SKM-1 treated with dmso at 0.1 percent for 144 hours (cell line): ENCODE data around the gene CHMP6.

Experiments used
- DNase-seq: peaks from one replicate; lab custom pipeline; 2025; ENCODE audit not compliant: unreplicated experiment; lab: John Stamatoyannopoulos, UW

The CHMP6 gene

GRCh38 chr17:81042606-81043005 is 51.0 kb downstream of the CHMP6 start:
- no peak for DNase-seq

- DNase-seq = no peak
Observed at GRCh38 chr17:81043319-81043724, 51.7 kb downstream of the CHMP6 start.

- DNase-seq = no peak
Observed at GRCh38 chr17:81043725-81044427, 52.2 kb downstream of the CHMP6 start.

DNA sequence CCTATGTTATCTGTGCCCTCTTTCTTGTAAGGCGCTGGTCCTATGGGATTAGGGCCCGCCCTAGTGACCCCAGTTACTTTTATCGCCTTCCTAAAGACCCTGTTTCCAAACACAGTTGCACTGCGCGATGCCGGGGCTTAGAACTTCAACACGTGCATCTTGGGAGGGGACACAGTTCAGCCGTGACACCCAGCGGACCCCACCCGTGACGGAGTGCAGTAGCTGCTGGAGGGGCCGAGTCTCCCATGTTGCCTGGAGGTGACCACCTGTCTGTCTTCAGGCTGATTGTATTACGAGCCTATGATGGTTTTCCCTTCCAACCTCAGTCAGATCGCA is 52.8 kb downstream of the CHMP6 start:
- DNase-seq = no peak

DNA sequence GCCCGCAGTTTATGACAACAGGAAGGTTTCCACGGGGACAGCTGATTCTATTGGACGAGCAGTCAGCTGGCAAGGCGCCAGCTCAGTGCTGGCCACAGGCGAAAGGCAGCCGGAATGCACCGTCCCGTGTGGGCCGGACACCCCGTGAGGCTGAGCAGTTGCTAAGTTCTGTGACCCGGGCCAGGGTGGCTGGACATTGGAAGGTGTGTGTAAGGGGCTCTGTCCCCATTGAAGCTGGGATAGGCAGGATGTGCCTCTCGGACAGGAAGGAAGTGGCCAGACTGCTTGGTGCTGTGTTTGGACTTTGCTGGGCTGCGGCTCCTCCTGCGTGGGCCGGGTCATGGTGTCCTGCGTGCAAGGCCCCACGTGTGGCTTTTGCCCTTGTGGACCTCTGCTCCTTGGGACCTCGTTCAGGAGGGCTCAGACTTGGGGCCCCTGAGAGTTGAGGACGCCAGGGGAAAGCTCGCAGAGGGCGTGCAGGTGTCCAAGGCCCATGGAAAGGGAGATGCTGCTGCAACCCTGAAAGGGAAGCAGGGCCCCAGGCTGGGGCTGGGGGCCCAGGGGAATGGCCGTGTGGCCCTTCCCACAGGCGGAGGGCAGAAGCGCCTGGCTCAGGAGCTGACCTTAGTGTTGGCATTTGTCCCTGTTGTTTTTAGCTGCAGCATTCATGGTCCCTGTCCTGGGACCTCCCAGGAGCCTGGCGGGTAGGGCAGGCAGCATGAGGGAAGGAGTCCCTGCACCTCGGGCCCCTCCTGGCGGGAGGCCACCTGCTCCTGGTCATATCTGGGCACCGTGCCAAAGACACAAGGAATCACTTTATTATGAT is 53.3 kb downstream of the CHMP6 start:
- DNase-seq = no peak

DNA sequence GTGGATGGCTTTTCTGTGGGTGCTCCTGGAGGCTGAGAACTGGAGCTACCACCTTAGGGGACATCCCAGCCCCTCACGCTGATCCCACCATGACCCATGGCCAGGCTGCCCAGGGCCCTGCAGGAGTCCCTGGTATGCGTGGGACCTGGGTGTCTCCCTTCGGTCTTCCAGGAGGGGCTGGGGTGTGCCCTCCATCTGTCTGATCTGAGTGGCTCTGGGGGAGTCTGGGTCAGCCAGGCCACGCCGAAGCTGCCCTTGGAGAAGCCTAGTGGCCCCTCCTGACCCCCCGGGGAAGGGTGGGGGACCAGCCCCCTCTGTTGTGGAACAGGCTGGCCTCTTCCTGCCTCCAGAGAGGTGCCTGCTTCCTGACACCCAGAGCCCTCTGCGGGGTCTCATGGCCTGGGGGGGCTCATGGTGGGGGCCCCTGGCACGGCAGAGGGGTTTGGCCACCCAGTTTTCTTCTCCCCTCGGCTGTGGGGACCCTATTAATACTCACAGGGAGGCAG is 54.0 kb downstream of the CHMP6 start:
- DNase-seq = no peak

DNA sequence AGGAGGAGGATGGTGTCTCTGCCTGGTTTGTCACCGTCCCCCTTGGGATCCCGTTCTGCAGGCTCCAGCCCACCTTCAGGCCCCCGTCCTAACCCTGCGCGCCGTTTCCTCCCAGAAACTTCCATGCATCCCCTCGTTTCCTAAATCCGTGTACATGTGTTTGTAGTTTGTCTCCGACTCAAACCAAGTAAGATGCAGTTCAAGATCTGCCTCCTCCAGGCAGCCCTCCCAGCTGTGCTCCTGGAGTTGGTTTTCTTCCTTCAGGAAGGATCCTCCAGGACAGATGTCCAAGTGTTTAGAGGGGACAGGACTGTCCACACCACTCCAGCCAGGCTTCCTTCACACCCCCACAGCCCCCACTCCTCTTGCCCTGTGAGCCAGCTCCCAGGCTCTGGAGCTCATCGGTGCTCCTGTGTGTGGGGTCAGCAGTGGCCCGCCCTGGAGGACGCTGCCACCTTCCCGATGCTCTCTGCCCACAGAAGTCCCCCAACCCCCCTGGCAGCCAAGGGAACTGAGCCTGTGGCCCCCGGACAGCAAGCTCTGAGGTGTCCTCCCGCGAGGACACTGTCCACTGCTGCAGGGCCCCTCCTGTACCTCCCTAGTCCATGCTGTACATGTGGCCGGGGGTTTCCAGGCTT is 54.6 kb downstream of the CHMP6 start:
- DNase-seq = no peak

DNA sequence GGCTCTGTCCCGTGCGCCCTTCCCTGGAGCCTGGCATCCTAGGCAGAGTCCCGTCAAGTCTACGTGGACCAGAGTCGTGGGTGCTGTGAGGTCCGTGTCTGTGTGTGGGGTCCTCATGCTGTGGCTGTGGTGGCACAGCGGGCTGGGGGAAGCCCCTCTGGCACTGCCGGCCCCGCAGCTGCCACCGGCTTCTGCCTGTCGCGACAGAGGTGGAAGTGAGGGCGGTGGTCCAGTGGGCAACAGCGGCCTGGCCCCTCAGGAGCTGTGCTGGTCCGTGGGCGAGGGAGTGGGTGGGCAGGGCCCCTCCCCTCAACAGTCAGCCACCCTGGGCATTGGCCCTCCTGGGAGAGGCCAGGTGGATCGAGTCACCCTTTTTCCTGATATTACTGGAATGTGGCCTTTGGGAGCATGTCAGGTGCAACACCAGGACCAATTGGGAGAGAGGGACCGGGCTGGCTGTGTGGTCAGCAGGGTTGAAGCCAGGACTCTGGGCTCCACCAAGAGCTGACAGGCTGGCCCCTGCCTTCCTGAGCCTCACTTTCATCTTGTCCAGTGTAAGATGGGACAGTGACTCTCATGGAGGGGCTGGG is 55.2 kb downstream of the CHMP6 start:
- no peak for DNase-seq

- no peak for DNase-seq
Observed at GRCh38 chr17:81048827-81049371, 57.3 kb downstream of the CHMP6 start.

DNA sequence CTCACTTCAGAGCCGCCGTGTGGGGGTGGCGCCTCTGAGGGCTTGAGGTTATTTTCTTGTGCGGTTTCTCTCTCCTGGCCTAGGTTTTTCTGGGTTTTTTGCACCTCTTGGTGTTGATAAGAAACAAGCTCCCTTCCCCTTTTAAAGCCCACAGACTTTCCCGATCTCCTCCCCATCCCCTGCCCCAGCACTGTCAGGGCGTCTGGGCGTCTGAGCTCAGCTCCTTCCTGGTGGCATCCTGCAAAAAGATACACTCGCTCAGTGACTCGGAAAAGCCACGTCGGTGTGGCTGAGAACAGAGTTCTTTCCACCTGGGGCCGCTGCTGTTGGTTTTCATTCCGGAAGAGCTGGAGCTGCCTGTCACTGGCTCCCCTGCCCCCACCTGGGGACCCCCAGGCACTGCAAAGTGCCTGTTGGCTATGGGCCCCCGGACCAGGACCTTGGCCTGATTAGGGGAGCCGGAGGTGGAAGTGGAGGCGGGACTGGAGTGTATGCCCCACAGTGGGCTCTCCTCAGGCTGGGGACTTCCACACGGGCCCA is 57.8 kb downstream of the CHMP6 start:
- DNase-seq = peak; percentile 61
